ENCODE data around the gene SLC16A14.
A peak's percentile ranks its signal among the peaks of the same experiment; 100 is the strongest.
"Not testable (repeated sequence)": the region's sequence is repeated elsewhere in the genome, so short reads cannot be mapped to it uniquely, and the experiment has no call there.

The SLC16A14 gene
- 0.17 to 0.19 (median 0.17) reads per million in 3 donors for total RNA-seq

- H3K27ac ChIP-seq (ENCODE audit: insufficient read depth, low read length, poor library complexity, severe bottlenecking): no peak within 1 kb of the TSS
Measured at GRCh38 chr2:230068651-230069055, at the start of gene SLC16A14. Gene SLC16A14, minus strand, starts transcription at chr2:230068924. Its CDS starts 9,572 bp downstream, at chr2:230059352.

GRCh38 chr2:230106771-230107170, 38.0 kb upstream of the SLC16A14 start:
- Histone ChIP-seq H3K36me3 (ENCODE audit: control insufficient read depth, insufficient read depth, low read length) (no peaks in the 10 kb centered on the region), H3K4me1 (ENCODE audit: control insufficient read depth, insufficient read depth, low read length, poor library complexity, severe bottlenecking) (no peaks in the 10 kb centered on the region), H3K4me3 (ENCODE audit: insufficient read depth, low read depth, low read length, poor library complexity, severe bottlenecking) (no peak overlapping the region), H3K27me3 (replicated peaks; ENCODE audit: control insufficient read depth, insufficient read depth, low read length, poor library complexity, severe bottlenecking) (no peaks in the 10 kb centered on the region), H3K9me3 (ENCODE audit: control insufficient read depth, low read length) (no peaks in the 10 kb centered on the region), H3K27ac (ENCODE audit: insufficient read depth, low read length, poor library complexity, severe bottlenecking) (no peak overlapping the region)
- DNase-seq: no peak

More at GRCh38 chr2:230068651-230069055, at the start of gene SLC16A14:
- no peaks in the 10 kb centered on the region for H3K9me3 ChIP-seq (ENCODE audit: control insufficient read depth, low read length)
- peak within 1 kb of the TSS; percentile 79 for H3K4me3 ChIP-seq (ENCODE audit: insufficient read depth, low read depth, low read length, poor library complexity, severe bottlenecking)
- no peaks in the 10 kb centered on the region for H3K36me3 ChIP-seq (ENCODE audit: control insufficient read depth, insufficient read depth, low read length)
- no peaks in the 10 kb centered on the region for H3K4me1 ChIP-seq (ENCODE audit: control insufficient read depth, insufficient read depth, low read length, poor library complexity, severe bottlenecking)
- no peak for DNase-seq
- no peaks in the 10 kb centered on the region for H3K27me3 ChIP-seq (replicated peaks; ENCODE audit: control insufficient read depth, insufficient read depth, low read length, poor library complexity, severe bottlenecking)

GRCh38 chr2:230101967-230102366, 33.2 kb upstream of the SLC16A14 start:
- DNase-seq; H3K27ac ChIP-seq (ENCODE audit: insufficient read depth, low read length, poor library complexity, severe bottlenecking); H3K36me3 ChIP-seq (ENCODE audit: control insufficient read depth, insufficient read depth, low read length); H3K9me3 ChIP-seq (ENCODE audit: control insufficient read depth, low read length); H3K4me1 ChIP-seq (ENCODE audit: control insufficient read depth, insufficient read depth, low read length, poor library complexity, severe bottlenecking); H3K27me3 ChIP-seq (replicated peaks; ENCODE audit: control insufficient read depth, insufficient read depth, low read length, poor library complexity, severe bottlenecking); H3K4me3 ChIP-seq (ENCODE audit: insufficient read depth, low read depth, low read length, poor library complexity, severe bottlenecking): not testable (repeated sequence)

- no peak overlapping the region for H3K4me3 ChIP-seq (ENCODE audit: insufficient read depth, low read depth, low read length, poor library complexity, severe bottlenecking)
- no peaks in the 10 kb centered on the region for H3K4me1 ChIP-seq (ENCODE audit: control insufficient read depth, insufficient read depth, low read length, poor library complexity, severe bottlenecking)
- H3K9me3 ChIP-seq (ENCODE audit: control insufficient read depth, low read length): no peaks in the 10 kb centered on the region
- DNase-seq: no peak
- H3K27me3 ChIP-seq (replicated peaks; ENCODE audit: control insufficient read depth, insufficient read depth, low read length, poor library complexity, severe bottlenecking): no peaks in the 10 kb centered on the region
- no peak overlapping the region for H3K27ac ChIP-seq (ENCODE audit: insufficient read depth, low read length, poor library complexity, severe bottlenecking)
- no peaks in the 10 kb centered on the region for H3K36me3 ChIP-seq (ENCODE audit: control insufficient read depth, insufficient read depth, low read length)
Measured at GRCh38 chr2:230097841-230098240, 29.1 kb upstream of the SLC16A14 start.

GRCh38 chr2:230097424-230097823, 28.7 kb upstream of the SLC16A14 start:
- no peak for DNase-seq
- Histone ChIP-seq H3K4me1 (ENCODE audit: control insufficient read depth, insufficient read depth, low read length, poor library complexity, severe bottlenecking) (no peaks in the 10 kb centered on the region), H3K36me3 (ENCODE audit: control insufficient read depth, insufficient read depth, low read length) (no peaks in the 10 kb centered on the region), H3K9me3 (ENCODE audit: control insufficient read depth, low read length) (no peaks in the 10 kb centered on the region), H3K4me3 (ENCODE audit: insufficient read depth, low read depth, low read length, poor library complexity, severe bottlenecking) (no peak overlapping the region), H3K27ac (ENCODE audit: insufficient read depth, low read length, poor library complexity, severe bottlenecking) (no peak overlapping the region), H3K27me3 (replicated peaks; ENCODE audit: control insufficient read depth, insufficient read depth, low read length, poor library complexity, severe bottlenecking) (no peaks in the 10 kb centered on the region)

GRCh38 chr2:230090967-230091366, 22.2 kb upstream of the SLC16A14 start:
- Histone ChIP-seq H3K4me1 (ENCODE audit: control insufficient read depth, insufficient read depth, low read length, poor library complexity, severe bottlenecking) (no peaks in the 10 kb centered on the region), H3K4me3 (ENCODE audit: insufficient read depth, low read depth, low read length, poor library complexity, severe bottlenecking) (no peak overlapping the region), H3K36me3 (ENCODE audit: control insufficient read depth, insufficient read depth, low read length) (no peaks in the 10 kb centered on the region), H3K27ac (ENCODE audit: insufficient read depth, low read length, poor library complexity, severe bottlenecking) (no peak overlapping the region), H3K9me3 (ENCODE audit: control insufficient read depth, low read length) (no peaks in the 10 kb centered on the region), H3K27me3 (replicated peaks; ENCODE audit: control insufficient read depth, insufficient read depth, low read length, poor library complexity, severe bottlenecking) (no peaks in the 10 kb centered on the region)
- DNase-seq: no peak

- no peaks in the 10 kb centered on the region for H3K9me3 ChIP-seq (ENCODE audit: control insufficient read depth, low read length)
- H3K27me3 ChIP-seq (replicated peaks; ENCODE audit: control insufficient read depth, insufficient read depth, low read length, poor library complexity, severe bottlenecking): no peaks in the 10 kb centered on the region
- no peak for DNase-seq
- no peak overlapping the region for H3K27ac ChIP-seq (ENCODE audit: insufficient read depth, low read length, poor library complexity, severe bottlenecking)
- H3K36me3 ChIP-seq (ENCODE audit: control insufficient read depth, insufficient read depth, low read length): no peaks in the 10 kb centered on the region
- no peaks in the 10 kb centered on the region for H3K4me1 ChIP-seq (ENCODE audit: control insufficient read depth, insufficient read depth, low read length, poor library complexity, severe bottlenecking)
- H3K4me3 ChIP-seq (ENCODE audit: insufficient read depth, low read depth, low read length, poor library complexity, severe bottlenecking): no peak overlapping the region
Measured at GRCh38 chr2:230085201-230085600, 16.5 kb upstream of the SLC16A14 start.

GRCh38 chr2:230077851-230078547, 9.3 kb upstream of the SLC16A14 start:
- DNase-seq: no peak
- Histone ChIP-seq H3K27ac (ENCODE audit: insufficient read depth, low read length, poor library complexity, severe bottlenecking) (no peak overlapping the region), H3K9me3 (ENCODE audit: control insufficient read depth, low read length) (no peaks in the 10 kb centered on the region), H3K36me3 (ENCODE audit: control insufficient read depth, insufficient read depth, low read length) (no peaks in the 10 kb centered on the region), H3K27me3 (replicated peaks; ENCODE audit: control insufficient read depth, insufficient read depth, low read length, poor library complexity, severe bottlenecking) (no peaks in the 10 kb centered on the region), H3K4me1 (ENCODE audit: control insufficient read depth, insufficient read depth, low read length, poor library complexity, severe bottlenecking) (no peaks in the 10 kb centered on the region), H3K4me3 (ENCODE audit: insufficient read depth, low read depth, low read length, poor library complexity, severe bottlenecking) (no peak overlapping the region)

GRCh38 chr2:230076819-230077218, 8.1 kb upstream of the SLC16A14 start:
- no peak for DNase-seq
- H3K4me3 ChIP-seq (ENCODE audit: insufficient read depth, low read depth, low read length, poor library complexity, severe bottlenecking): no peak overlapping the region
- H3K9me3 ChIP-seq (ENCODE audit: control insufficient read depth, low read length): no peaks in the 10 kb centered on the region
- H3K4me1 ChIP-seq (ENCODE audit: control insufficient read depth, insufficient read depth, low read length, poor library complexity, severe bottlenecking): no peaks in the 10 kb centered on the region
- no peak overlapping the region for H3K27ac ChIP-seq (ENCODE audit: insufficient read depth, low read length, poor library complexity, severe bottlenecking)
- no peaks in the 10 kb centered on the region for H3K27me3 ChIP-seq (replicated peaks; ENCODE audit: control insufficient read depth, insufficient read depth, low read length, poor library complexity, severe bottlenecking)
- no peaks in the 10 kb centered on the region for H3K36me3 ChIP-seq (ENCODE audit: control insufficient read depth, insufficient read depth, low read length)

GRCh38 chr2:230075988-230076631, 7.4 kb upstream of the SLC16A14 start:
- Histone ChIP-seq H3K36me3 (ENCODE audit: control insufficient read depth, insufficient read depth, low read length) (no peaks in the 10 kb centered on the region), H3K27me3 (replicated peaks; ENCODE audit: control insufficient read depth, insufficient read depth, low read length, poor library complexity, severe bottlenecking) (no peaks in the 10 kb centered on the region), H3K4me3 (ENCODE audit: insufficient read depth, low read depth, low read length, poor library complexity, severe bottlenecking) (no peak overlapping the region), H3K27ac (ENCODE audit: insufficient read depth, low read length, poor library complexity, severe bottlenecking) (no peak overlapping the region), H3K4me1 (ENCODE audit: control insufficient read depth, insufficient read depth, low read length, poor library complexity, severe bottlenecking) (no peaks in the 10 kb centered on the region), H3K9me3 (ENCODE audit: control insufficient read depth, low read length) (no peaks in the 10 kb centered on the region)
- no peak for DNase-seq
